Neural crest cell (in vitro differentiated cells): ENCODE measurements around the gene RACGAP1. TPM values are rescaled to one million over a fixed set of nuclear protein-coding genes. Genes with fewer than 3 reads are reported as not detected.

Experiments used
- DNase-seq: peaks from one replicate; pipeline ENCODE4 v3.0.0; 2021; ENCODE audit warnings: low read depth, mixed read lengths, low spot score
- H3K27ac Mint-ChIP-seq: one replicate; pipeline ENCODE4 v1.8.0; 2021; ENCODE audit warnings: mild to moderate bottlenecking, mixed read lengths; ENCODE audit not compliant: unreplicated experiment
- H3K27me3 Mint-ChIP-seq: 2 replicates; pipeline ENCODE4 v1.8.0; 2021; ENCODE audit warnings: low read depth, mild to moderate bottlenecking, mixed read lengths
- H3K36me3 Mint-ChIP-seq: 2 replicates; pipeline ENCODE4 v1.8.0; 2021; ENCODE audit warnings: low read depth, mild to moderate bottlenecking, mixed read lengths
- H3K4me1 Mint-ChIP-seq: 2 replicates; pipeline ENCODE4 v1.8.0; 2021; ENCODE audit warnings: mixed read lengths
- H3K4me3 Mint-ChIP-seq: one replicate; pipeline ENCODE4 v1.8.0; 2021; ENCODE audit warnings: mild to moderate bottlenecking, mixed read lengths
- H3K9me3 Mint-ChIP-seq: 2 replicates; pipeline ENCODE4 v1.8.0; 2021; ENCODE audit warnings: mixed read lengths
- CTCF ChIP-seq: fragments of 200-600 bp; sonication (generic); conservative IDR thresholded peaks from 2 replicates; pipeline ENCODE4 v1.5.0; 2021; ENCODE audit warnings: antibody characterized with exemption, mild to moderate bottlenecking
- total RNA-seq: library from RNA; stranded (reverse); gene quantifications from 2 replicates; pipeline ENCODE4 v1.2.1, GENCODE V29; 2021

RACGAP1 gene
- total RNA-seq, 1 donor from 2014 or later, result 104 TPM

DNA sequence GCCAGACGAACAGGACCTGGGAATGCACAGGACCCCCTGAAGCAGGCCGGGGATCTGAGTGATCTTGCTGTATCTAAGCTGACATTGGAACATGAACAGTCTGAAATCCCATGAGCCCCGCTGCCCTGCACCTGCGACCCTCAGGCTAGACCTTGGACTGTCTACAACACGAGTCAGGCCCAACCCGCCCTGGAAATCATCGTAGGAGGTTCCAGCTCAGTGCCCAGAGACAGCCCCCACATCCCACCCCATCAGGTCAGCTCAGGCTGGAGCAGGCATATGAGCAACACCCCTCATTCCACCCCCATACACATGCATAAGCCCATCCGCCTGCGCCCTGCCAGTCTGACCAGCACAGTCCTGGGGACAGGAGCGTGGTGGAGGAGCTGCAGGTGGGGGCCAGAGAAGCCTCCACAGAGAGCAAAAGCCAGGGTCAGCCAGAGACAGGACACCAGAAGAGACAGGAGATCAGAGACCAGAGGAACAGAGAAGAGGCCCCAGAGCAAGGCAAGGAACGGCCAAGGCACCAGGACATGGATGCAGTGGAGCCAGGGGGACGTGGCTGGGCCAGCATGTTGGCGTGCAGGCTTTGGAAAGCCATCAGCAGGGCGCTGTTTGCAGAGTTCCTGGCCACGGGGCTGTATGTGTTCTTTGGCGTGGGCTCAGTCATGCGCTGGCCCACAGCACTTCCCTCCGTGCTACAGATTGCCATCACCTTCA lies 52.5 kb downstream of the RACGAP1 start, which contains the start of gene AQP6:
Gene AQP6, plus strand, starts transcription at position 307 of the 720 bp plus-strand sequence. Its CDS starts 227 bp downstream, at position 534.
- no peak for TF ChIP-seq CTCF
- H3K27me3 Mint-ChIP-seq, result no peaks in the 10 kb centered on the region
- H3K27ac Mint-ChIP-seq, result no peak within 1 kb of the TSS
- no peak within 1 kb of the TSS for H3K4me3 Mint-ChIP-seq
- no peak for DNase-seq
- no peaks in the 10 kb centered on the region for H3K9me3 Mint-ChIP-seq
- no peaks in the 10 kb centered on the region for H3K36me3 Mint-ChIP-seq
- H3K4me1 Mint-ChIP-seq, result no peaks in the 10 kb centered on the region

DNA sequence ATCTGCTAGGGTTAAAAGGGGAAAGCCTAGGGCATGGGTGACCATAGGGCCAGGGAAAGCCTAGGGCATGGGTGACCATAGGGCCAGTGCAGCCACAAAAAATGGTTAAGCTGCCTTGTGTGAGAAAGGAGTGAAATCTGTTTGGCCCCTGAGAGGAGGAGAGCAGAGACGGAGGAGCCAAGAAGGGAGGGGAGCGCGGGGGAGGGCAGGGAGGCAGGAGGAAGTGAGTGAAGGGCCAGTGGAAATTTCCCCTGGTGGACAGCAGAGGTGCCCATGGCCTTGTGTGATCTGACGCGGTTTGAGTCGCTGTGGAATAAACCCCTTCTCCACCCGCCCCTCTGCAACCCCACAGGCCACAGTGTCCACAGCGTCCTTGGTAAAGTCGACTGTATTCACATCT lies 53.2 kb downstream of the RACGAP1 start:
- Mint-ChIP-seq H3K36me3 (no peaks in the 10 kb centered on the region), H3K27me3 (peaks cover 1% of the 10 kb centered on the region), H3K27ac (no peak overlapping the region), H3K4me1 (no peaks in the 10 kb centered on the region), H3K9me3 (no peaks in the 10 kb centered on the region), H3K4me3 (no peak overlapping the region)
- no peak for TF ChIP-seq CTCF
- no peak for DNase-seq

DNA sequence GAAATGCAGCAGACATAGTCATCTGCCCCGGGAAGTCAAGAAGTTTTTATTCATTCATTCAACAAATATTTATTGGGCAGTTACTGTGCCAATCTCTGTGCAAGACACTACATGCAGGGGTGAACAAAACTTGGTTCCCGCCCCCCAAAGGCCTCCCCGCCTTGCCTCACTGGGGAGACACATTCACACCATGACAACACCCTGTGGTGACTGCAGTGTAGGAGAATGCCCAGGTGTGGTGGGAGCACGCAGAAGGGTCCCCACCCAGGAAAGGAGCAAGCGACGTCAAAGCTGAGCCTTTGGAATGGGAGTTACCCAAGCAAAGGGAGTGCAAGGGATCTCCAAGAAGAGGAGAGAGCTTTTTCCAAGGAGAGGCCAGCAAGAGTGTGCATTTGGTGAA lies 54.2 kb downstream of the RACGAP1 start:
- DNase-seq, result no peak
- no peaks in the 10 kb centered on the region for H3K9me3 Mint-ChIP-seq
- no peak for TF ChIP-seq CTCF

DNA sequence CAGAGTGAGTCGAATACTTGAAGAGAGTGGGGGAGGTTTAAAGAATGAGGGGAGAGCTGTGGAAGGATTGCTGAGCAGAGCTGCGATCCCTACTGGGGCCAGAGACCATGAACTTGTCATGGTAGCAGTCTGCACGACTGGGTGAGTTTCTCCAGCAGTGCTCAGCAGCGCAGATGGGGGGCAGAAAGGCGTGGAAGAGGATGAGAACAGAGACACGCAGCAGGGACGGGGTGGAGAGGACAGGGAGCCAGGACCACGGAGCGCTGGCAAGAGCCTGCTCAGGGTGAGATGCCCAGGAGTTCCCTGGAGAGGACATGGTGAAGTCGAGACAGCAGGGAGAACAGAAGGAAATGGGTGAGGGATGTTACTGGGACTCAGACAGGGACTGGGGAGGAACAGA lies 54.6 kb downstream of the RACGAP1 start:
- H3K4me3 Mint-ChIP-seq, result no peak overlapping the region
- no peak overlapping the region for H3K27ac Mint-ChIP-seq
- no peaks in the 10 kb centered on the region for H3K4me1 Mint-ChIP-seq
- no peaks in the 10 kb centered on the region for H3K36me3 Mint-ChIP-seq
- no peak for DNase-seq
- H3K27me3 Mint-ChIP-seq, result peaks cover 10% of the 10 kb centered on the region
- no peaks in the 10 kb centered on the region for H3K9me3 Mint-ChIP-seq
- TF ChIP-seq CTCF, result no peak

More for the DNA sequence above, 54.2 kb downstream of the RACGAP1 start:
- Mint-ChIP-seq H3K4me1 (no peaks in the 10 kb centered on the region), H3K4me3 (no peak overlapping the region), H3K27me3 (peaks cover 10% of the 10 kb centered on the region), H3K27ac (no peak overlapping the region), H3K36me3 (no peaks in the 10 kb centered on the region)

DNA sequence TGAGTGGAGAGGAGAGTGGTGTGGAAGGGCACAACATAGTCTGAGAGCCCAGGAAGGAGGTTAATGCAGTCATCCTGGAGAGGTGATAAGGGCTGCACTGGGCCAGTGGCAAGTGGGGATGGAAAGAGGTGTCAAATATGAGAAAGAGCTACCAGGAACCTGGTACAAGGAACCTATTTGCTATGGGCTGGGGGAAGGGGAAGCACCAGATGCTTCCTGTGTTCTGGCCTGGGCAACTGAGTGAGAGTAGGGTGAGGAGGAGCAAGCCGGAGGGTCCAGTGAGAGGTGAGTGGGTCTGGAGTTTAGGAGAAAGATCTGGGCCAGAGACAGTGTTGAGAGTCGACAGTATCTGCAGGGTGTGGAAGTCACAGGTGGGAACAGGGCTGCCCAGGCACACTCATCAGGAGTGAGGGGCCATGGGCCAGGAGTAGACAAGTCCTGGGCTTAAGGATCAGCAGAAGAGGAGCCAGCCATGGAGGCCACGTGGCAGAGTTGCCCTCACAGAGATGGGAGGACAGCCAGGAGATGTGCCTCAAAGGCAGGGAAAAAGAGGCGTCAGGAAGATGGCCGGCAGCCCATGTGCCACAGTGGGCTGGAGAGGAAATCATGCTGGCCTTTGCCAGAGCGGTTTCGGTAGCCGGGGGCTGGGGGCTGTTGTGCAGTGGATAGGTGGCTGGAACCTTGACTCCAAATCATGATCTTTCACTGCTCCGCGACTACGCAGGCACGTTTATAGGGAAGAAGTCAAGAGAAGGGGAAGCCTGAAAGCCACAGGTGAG lies 55.5 kb downstream of the RACGAP1 start:
- Mint-ChIP-seq H3K4me3 (no peak overlapping the region), H3K27me3 (peaks cover 13% of the 10 kb centered on the region), H3K27ac (no peak overlapping the region), H3K36me3 (no peaks in the 10 kb centered on the region), H3K9me3 (no peaks in the 10 kb centered on the region), H3K4me1 (no peaks in the 10 kb centered on the region)
- DNase-seq, result no peak
- no peak for TF ChIP-seq CTCF
